H9 (cell line): Measurements from ENCODE around the gene NRXN3. TPM values are rescaled to one million over a fixed set of nuclear protein-coding genes. Genes with fewer than 3 reads are reported as not detected.

Experiments used
- DNase-seq: peaks from one replicate; pipeline ENCODE4 v3.0.0-alpha.2; 2017
- H2AFZ ChIP-seq: one replicate; pipeline ENCODE4 v1.6.1; 2013; ENCODE audit warnings: mild to moderate bottlenecking, low read length, control low read depth, moderate library complexity
- H2AK5ac ChIP-seq: 2 replicates; pipeline ENCODE4 v1.6.1; 2013; ENCODE audit warnings: low read length, control low read depth, mixed read lengths; ENCODE audit not compliant: insufficient read length
- H2BK120ac ChIP-seq: one replicate; pipeline ENCODE4 v1.6.1; 2013; ENCODE audit warnings: low read depth, mild to moderate bottlenecking, low read length, control low read depth, inconsistent platforms; ENCODE audit not compliant: poor library complexity, severe bottlenecking
- H2BK12ac ChIP-seq: 2 replicates; pipeline ENCODE4 v1.6.1; 2013; ENCODE audit warnings: low read length, control low read depth, mixed read lengths, low read depth; ENCODE audit not compliant: insufficient read length
- H2BK15ac ChIP-seq: 2 replicates; pipeline ENCODE4 v1.6.1; 2013; ENCODE audit warnings: low read depth, low read length, control low read depth
- H2BK20ac ChIP-seq: one replicate; pipeline ENCODE4 v1.6.1; 2013; ENCODE audit warnings: low read depth, mild to moderate bottlenecking, low read length, control low read depth, inconsistent platforms; ENCODE audit not compliant: poor library complexity, severe bottlenecking
- H2BK5ac ChIP-seq: 2 replicates; pipeline ENCODE4 v1.6.1; 2013; ENCODE audit warnings: low read length, control low read depth, mixed read lengths; ENCODE audit not compliant: insufficient read length
- H3K14ac ChIP-seq: 2 replicates; pipeline ENCODE4 v1.6.1; 2013; ENCODE audit warnings: low read length, control low read depth; ENCODE audit not compliant: insufficient read depth
- H3K18ac ChIP-seq: 2 replicates; pipeline ENCODE4 v1.6.1; 2013; ENCODE audit warnings: low read depth, mild to moderate bottlenecking, mixed read lengths, low read length, control low read depth; ENCODE audit not compliant: insufficient read length
- H3K23ac ChIP-seq: 2 replicates; pipeline ENCODE4 v1.6.1; 2013; ENCODE audit warnings: low read length, control low read depth, mixed read lengths, low read depth; ENCODE audit not compliant: insufficient read length
- H3K23me2 ChIP-seq: 2 replicates; pipeline ENCODE4 v1.6.1; 2013; ENCODE audit warnings: low read depth, mild to moderate bottlenecking, mixed read lengths, low read length, control low read depth; ENCODE audit not compliant: insufficient read length, poor library complexity, severe bottlenecking
- H3K27ac ChIP-seq: 2 replicates; pipeline ENCODE4 v1.5.1; 2013; ENCODE audit warnings: low read length, control low read depth, mixed read lengths, low read depth; ENCODE audit not compliant: insufficient read length
- H3K27me3 ChIP-seq: 2 replicates; pipeline ENCODE4 v1.6.1; 2013; ENCODE audit warnings: low read length, control low read depth, inconsistent platforms; ENCODE audit not compliant: insufficient read depth
- H3K4ac ChIP-seq: 2 replicates; pipeline ENCODE4 v1.6.1; 2013; ENCODE audit warnings: low read depth, mild to moderate bottlenecking, control low read depth, inconsistent platforms, low read length, moderate library complexity
- H3K4me1 ChIP-seq: 2 replicates; pipeline ENCODE4 v1.6.1; 2013; ENCODE audit warnings: low read length, control low read depth, inconsistent platforms; ENCODE audit not compliant: insufficient read depth
- H3K4me2 ChIP-seq: 2 replicates; pipeline ENCODE4 v1.6.1; 2013; ENCODE audit warnings: low read length, control low read depth, mixed read lengths; ENCODE audit not compliant: insufficient read length, insufficient read depth
- H3K56ac ChIP-seq: 2 replicates; pipeline ENCODE4 v1.6.1; 2013; ENCODE audit warnings: low read depth, mild to moderate bottlenecking, mixed read lengths, low read length, control low read depth; ENCODE audit not compliant: insufficient read length
- H3K79me1 ChIP-seq: 2 replicates; pipeline ENCODE4 v1.6.1; 2013; ENCODE audit warnings: low read depth, mild to moderate bottlenecking, moderate library complexity, low read length, control low read depth, inconsistent platforms; ENCODE audit not compliant: insufficient read depth, poor library complexity, severe bottlenecking
- H3K79me2 ChIP-seq: 2 replicates; pipeline ENCODE4 v1.6.1; 2013; ENCODE audit warnings: low read length, control low read depth, inconsistent platforms; ENCODE audit not compliant: insufficient read depth
- H3K9ac ChIP-seq: 2 replicates; pipeline ENCODE4 v1.6.1; 2013; ENCODE audit warnings: low read length, control low read depth, mixed read lengths; ENCODE audit not compliant: insufficient read length; ENCODE audit errors: extremely low read depth
- H3K9me3 ChIP-seq: one replicate; pipeline ENCODE4 v1.6.1; 2013; ENCODE audit warnings: low read depth, low read length, inconsistent platforms; ENCODE audit not compliant: control insufficient read depth
- H3T11ph ChIP-seq: one replicate; pipeline ENCODE4 v1.6.1; 2013; ENCODE audit warnings: mild to moderate bottlenecking, low read length, control low read depth, inconsistent platforms
- H4K20me1 ChIP-seq: one replicate; pipeline ENCODE4 v1.6.1; 2013; ENCODE audit not compliant: control insufficient read depth, insufficient read length, insufficient read depth
- H4K5ac ChIP-seq: 2 replicates; pipeline ENCODE4 v1.6.1; 2013; ENCODE audit warnings: low read depth, mild to moderate bottlenecking, mixed read lengths, low read length, control low read depth; ENCODE audit not compliant: insufficient read length
- H4K8ac ChIP-seq: replicated peaks from 2 replicates; pipeline ENCODE4 v1.6.1; 2013; ENCODE audit warnings: low read length, control low read depth, mixed read lengths, low read depth; ENCODE audit not compliant: insufficient read length
- H4K91ac ChIP-seq: 2 replicates; pipeline ENCODE4 v1.6.1; 2013; ENCODE audit warnings: low read depth, mild to moderate bottlenecking, moderate library complexity, mixed read lengths, low read length, control low read depth; ENCODE audit not compliant: insufficient read length
- H3K27ac Mint-ChIP-seq, 3 experiments: 2 replicates in 2 of 3; 3 replicates in 1 of 3; pipeline ENCODE4 v1.8.0; 2020 to 2021; ENCODE audit warnings: mixed read lengths in 3 of 3, mild to moderate bottlenecking in 1 of 3, moderate library complexity in 1 of 3
- H3K27me3 Mint-ChIP-seq: 2 replicates; pipeline ENCODE4 v1.8.0; 2021; ENCODE audit warnings: low read depth, mild to moderate bottlenecking, moderate library complexity, mixed read lengths
- H3K36me3 Mint-ChIP-seq, 3 experiments: 2 replicates in 2 of 3; 3 replicates in 1 of 3; pipeline ENCODE4 v1.8.0; 2020 to 2021; ENCODE audit warnings: low read depth in 3 of 3, mixed read lengths in 3 of 3; ENCODE audit not compliant: insufficient read depth in 1 of 3
- H3K4me1 Mint-ChIP-seq, 2 experiments: 2 replicates each; pipeline ENCODE4 v1.8.0; 2020; ENCODE audit warnings: mixed read lengths in 2 of 2
- H3K4me3 Mint-ChIP-seq, 2 experiments: 2 replicates in 1 of 2; 3 replicates in 1 of 2; pipeline ENCODE4 v1.8.0; 2020 to 2021; ENCODE audit warnings: mild to moderate bottlenecking in 2 of 2, mixed read lengths in 2 of 2, moderate library complexity in 1 of 2
- H3K9me3 Mint-ChIP-seq, 2 experiments: 2 replicates in 1 of 2; 3 replicates in 1 of 2; pipeline ENCODE4 v1.8.0; 2020; ENCODE audit warnings: mild to moderate bottlenecking in 2 of 2, mixed read lengths in 2 of 2, moderate library complexity in 1 of 2
- CTCF ChIP-seq: fragments of 200-600 bp; sonication (generic); conservative IDR thresholded peaks from 3 replicates; pipeline ENCODE4 v1.8.0; 2021; ENCODE audit warnings: antibody characterized with exemption, mild to moderate bottlenecking
- WGBS: extraction: QIAGEN DNeasy Blood & Tissue Kit; methylation state at CpG from one replicate; pipeline ENCODE4 v1.1.7; 2013; ENCODE audit warnings: missing lambda C conversion rate, low lambda C conversion rate, mixed read lengths; ENCODE audit not compliant: insufficient read length; ENCODE audit errors: extremely low coverage; 5-methylcytosine and 5-hydroxymethylcytosine counted together
- total RNA-seq: library from RNA; stranded (reverse); gene quantifications from 2 replicates; pipeline ENCODE4 v1.2.1, GENCODE V29; 2021

The NRXN3 gene
- total RNA-seq, 1 experiment from 2014 or later: 1.8 TPM

- Histone ChIP-seq H3K27me3 (no peaks in the 10 kb centered on the region), H4K8ac (no peak overlapping the region), H2AK5ac (no peak overlapping the region), H3K27ac (no peak overlapping the region), H3K56ac (no peak overlapping the region), H3K18ac (no peak overlapping the region), H3K4me1 (peaks cover 5% of the 10 kb centered on the region), H2BK120ac (no peak overlapping the region), H3K23ac (no peak overlapping the region), H3K79me2 (no peaks in the 10 kb centered on the region), H2BK15ac (no peak overlapping the region), H4K5ac (no peak overlapping the region), H2BK20ac (no peak overlapping the region), H4K20me1 (no peaks in the 10 kb centered on the region), H3T11ph (no peak overlapping the region), H3K79me1 (no peaks in the 10 kb centered on the region), H3K9ac (no peak overlapping the region), H3K4ac (no peak overlapping the region), H3K14ac (no peak overlapping the region), H3K4me2 (no peak overlapping the region), H4K91ac (no peak overlapping the region), H3K23me2 (no peaks in the 10 kb centered on the region), H2AFZ (no peak overlapping the region), H2BK12ac (no peak overlapping the region), H2BK5ac (no peak overlapping the region), H3K9me3 (no peaks in the 10 kb centered on the region)
- H3K4me1 Mint-ChIP-seq: peaks cover 15% of the 10 kb centered on the region in 2 experiments
- peaks cover 20 to 21% of the 10 kb centered on the region in 2 experiments for H3K9me3 Mint-ChIP-seq
- no CpG with 5 or more reads among the region's 4 CpGs for WGBS
- H3K4me3 Mint-ChIP-seq: no peak overlapping the region
- DNase-seq: no peak
- H3K27me3 Mint-ChIP-seq: no peaks in the 10 kb centered on the region
- peak overlapping the region in 1 of 3 experiments; percentile 30; a peak in 1 of 7 replicates for H3K27ac Mint-ChIP-seq
- H3K36me3 Mint-ChIP-seq: peaks cover 8 to 22% (median 17%) of the 10 kb centered on the region in 3 experiments
- TF ChIP-seq CTCF: no peak
Measured at GRCh38 chr14:78363008-78363407, 192.8 kb downstream of the NRXN3 start.
